ENCODE results near the gene JAML.

Gene JAML

GRCh38 chr11:118243161-118243560 is 18.4 kb upstream of the JAML start:
- CTCF ChIA-PET: no interaction called here
- no peak for DNase-seq (ENCODE audit: low spot score)
- POLR2A ChIA-PET (ENCODE audit: low non-redundant PET): no interaction called here

DNA sequence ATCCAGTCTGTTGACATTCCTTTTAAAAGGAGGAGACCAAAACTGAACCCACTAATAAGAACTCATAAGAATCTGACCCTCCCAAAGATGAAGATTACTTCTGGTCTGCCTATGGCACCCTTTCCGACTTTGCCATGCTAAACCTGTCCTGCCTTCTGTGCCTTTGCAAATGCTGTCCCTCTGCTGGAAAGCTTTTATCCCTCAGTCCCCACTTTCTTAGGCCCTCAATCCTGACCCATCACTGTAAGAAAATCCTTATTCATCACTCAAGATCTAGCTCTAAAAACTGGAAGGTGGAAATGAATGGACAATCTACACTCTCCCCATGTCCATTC is 16.9 kb upstream of the JAML start:
- no peak overlapping the region for H3K27ac ChIP-seq
- no peak for DNase-seq (ENCODE audit: low spot score)
- POLR2A ChIA-PET (ENCODE audit: low non-redundant PET): no interaction called here
- TF ChIP-seq CTCF (conservative IDR thresholded peaks at IDR 0.05; ENCODE audit: low read depth): no peak
- CTCF ChIA-PET: interaction anchor here (0.6 kb wide), 1 partner anchor 211 kb away, joined by 9 read pairs; no protein-coding TSS in a partner anchor

More at GRCh38 chr11:118243161-118243560, 18.4 kb upstream of the JAML start:
- no peak for TF ChIP-seq CTCF (conservative IDR thresholded peaks at IDR 0.05; ENCODE audit: low read depth)
- H3K27ac ChIP-seq: no peak overlapping the region

GRCh38 chr11:118240999-118241763 is 16.4 kb upstream of the JAML start:
- no peak overlapping the region for H3K27ac ChIP-seq
- CTCF ChIA-PET: interaction anchor here (0.6 kb wide), 1 partner anchor 212 kb away, joined by 9 read pairs; no protein-coding TSS in a partner anchor

GRCh38 chr11:118239509-118240205 is 14.8 kb upstream of the JAML start:
- ChIA-PET POLR2A (ENCODE audit: low non-redundant PET) (no interaction called here), CTCF (interaction anchor here (0.6 kb wide), 1 partner anchor 67 kb away, joined by 3 read pairs; no protein-coding TSS in a partner anchor)
- no peak for TF ChIP-seq CTCF (conservative IDR thresholded peaks at IDR 0.05; ENCODE audit: low read depth)
- H3K27ac ChIP-seq: no peak overlapping the region
- no peak for DNase-seq (ENCODE audit: low spot score)

More at GRCh38 chr11:118240999-118241763, 16.4 kb upstream of the JAML start:
- POLR2A ChIA-PET (ENCODE audit: low non-redundant PET): interaction anchor here (0.6 kb wide), 1 partner anchor 39 kb away, joined by 3 read pairs; no protein-coding TSS in a partner anchor
- TF ChIP-seq CTCF (conservative IDR thresholded peaks at IDR 0.05; ENCODE audit: low read depth): no peak
- peak; percentile 79 for DNase-seq (ENCODE audit: low spot score)

DNA sequence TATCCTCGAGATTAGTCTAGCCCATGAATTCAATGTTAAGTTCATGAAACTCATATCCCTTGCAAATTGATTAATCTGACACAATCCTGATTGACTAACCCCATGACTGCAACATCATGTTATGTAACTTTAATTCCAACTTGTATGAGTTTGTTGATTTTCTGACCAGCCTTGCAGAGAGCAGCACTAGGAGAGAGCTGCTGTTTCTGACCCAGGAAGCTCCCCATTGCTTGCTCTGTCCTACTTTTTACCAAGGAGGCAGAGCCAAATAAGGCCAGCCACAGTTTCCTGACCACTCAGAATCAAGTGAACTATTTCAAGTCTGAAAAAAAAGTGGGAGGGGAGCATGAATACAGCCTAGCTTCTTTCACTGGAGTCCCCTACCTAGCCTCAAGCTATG is 14.1 kb upstream of the JAML start:
- no peak overlapping the region for H3K27ac ChIP-seq
- CTCF ChIA-PET: interaction anchor here (0.7 kb wide), 1 partner anchor 25 kb away, joined by 5 read pairs; no protein-coding TSS in a partner anchor
- DNase-seq (ENCODE audit: low spot score): no peak
- TF ChIP-seq CTCF (conservative IDR thresholded peaks at IDR 0.05; ENCODE audit: low read depth): no peak
- POLR2A ChIA-PET (ENCODE audit: low non-redundant PET): no interaction called here

GRCh38 chr11:118238421-118238820 is 13.6 kb upstream of the JAML start:
- DNase-seq (ENCODE audit: low spot score): no peak
- ChIA-PET CTCF (interaction anchor here (0.7 kb wide), 1 partner anchor 25 kb away, joined by 5 read pairs; no protein-coding TSS in a partner anchor), POLR2A (ENCODE audit: low non-redundant PET) (no interaction called here)
- TF ChIP-seq CTCF (conservative IDR thresholded peaks at IDR 0.05; ENCODE audit: low read depth): no peak
- no peak overlapping the region for H3K27ac ChIP-seq

All from RWPE1 (cell line).